HepG2 (cell line): ENCODE results near the gene SMIM24. TPM values are rescaled to one million over a fixed set of nuclear protein-coding genes. Genes with fewer than 3 reads are reported as not detected.

Experiments
- AHR ChIP-seq: IDR thresholded peaks from 2 replicates; pipeline ENCODE4 v1.6.1; 2018; ENCODE audit warnings: missing genetic modification reagents, missing compliant biosample characterization
- AKNA ChIP-seq: sonication (generic); formaldehyde crosslinking; IDR thresholded peaks from 2 replicates; pipeline ENCODE4 v1.4.0; 2020; ENCODE audit warnings: missing genetic modification reagents, borderline replicate concordance
- CBX5 ChIP-seq: sonication (generic); formaldehyde crosslinking; IDR thresholded peaks from 2 replicates; pipeline ENCODE4 v1.4.0; 2020; ENCODE audit warnings: missing genetic modification reagents, borderline replicate concordance
- CSRNP2 ChIP-seq: sonication (generic); formaldehyde crosslinking; conservative IDR thresholded peaks from 2 replicates; pipeline ENCODE4 v1.8.0; 2022; ENCODE audit warnings: low read depth, missing genetic modification reagents
- E2F1 ChIP-seq: sonication (generic); formaldehyde crosslinking; IDR thresholded peaks from 2 replicates; pipeline ENCODE4 v1.5.0; 2020; ENCODE audit warnings: missing genetic modification reagents
- EED ChIP-seq: sonication (generic); formaldehyde crosslinking; IDR thresholded peaks from 2 replicates; pipeline ENCODE4 v1.5.0; 2020; ENCODE audit warnings: mild to moderate bottlenecking, missing genetic modification reagents
- FOXC1 ChIP-seq: sonication (generic); formaldehyde crosslinking; IDR thresholded peaks from 2 replicates; pipeline ENCODE4 v1.8.0; 2022; ENCODE audit warnings: mild to moderate bottlenecking, missing genetic modification reagents, borderline replicate concordance
- IKZF1 ChIP-seq: fragments of 450-650 bp; IDR thresholded peaks from 2 replicates; pipeline ENCODE4 v1.7.1; 2016
- IRX3 ChIP-seq: sonication (generic); formaldehyde crosslinking; IDR thresholded peaks from 2 replicates; pipeline ENCODE4 v1.8.1; 2023; ENCODE audit warnings: mild to moderate bottlenecking, low read depth, missing genetic modification reagents, borderline replicate concordance
- MTA3 ChIP-seq: sonication (generic); formaldehyde crosslinking; IDR thresholded peaks from 2 replicates; pipeline ENCODE4 v1.4.0; 2020; ENCODE audit warnings: missing genetic modification reagents
- MTERF4 ChIP-seq: sonication (generic); formaldehyde crosslinking; IDR thresholded peaks from 2 replicates; pipeline ENCODE4 v1.8.0; 2023; ENCODE audit warnings: mild to moderate bottlenecking, missing genetic modification reagents
- PITX1 ChIP-seq: sonication (generic); formaldehyde crosslinking; IDR thresholded peaks from 2 replicates; pipeline ENCODE4 v1.5.1; 2020; ENCODE audit warnings: mild to moderate bottlenecking, missing genetic modification reagents
- SOX6 ChIP-seq, 2 experiments: fragments of 450-650 bp in 1 of 2; sonication (generic) in 1 of 2; formaldehyde crosslinking in 1 of 2; IDR thresholded peaks; 2 replicates each; pipeline versions ENCODE4 v1.4.0 to v1.6.1; 2017 to 2020; ENCODE audit warnings: antibody characterized with exemption in 1 of 2, mild to moderate bottlenecking in 1 of 2, missing genetic modification reagents in 1 of 2
- ZNF512B ChIP-seq: sonication (generic); formaldehyde crosslinking; IDR thresholded peaks from 2 replicates; pipeline ENCODE4 v1.5.1; 2020; ENCODE audit warnings: missing genetic modification reagents, mild to moderate bottlenecking, borderline replicate concordance
- ZNF652 ChIP-seq: IDR thresholded peaks from 2 replicates; pipeline ENCODE4 v1.6.1; 2016; ENCODE audit warnings: low read depth, borderline replicate concordance
- ZNF7 ChIP-seq: IDR thresholded peaks from 2 replicates; pipeline ENCODE4 v1.6.1; 2016; ENCODE audit warnings: missing biosample characterization, missing genetic modification reagents
- ZSCAN12 ChIP-seq: sonication (generic); formaldehyde crosslinking; IDR thresholded peaks from 2 replicates; pipeline ENCODE4 v1.9.0; 2021; ENCODE audit warnings: mild to moderate bottlenecking, missing genetic modification reagents
- polyA plus RNA-seq, 8 experiments: library from polyadenylated mRNA; depleted of rRNA in 3 of 8; stranded (reverse) in 7 of 8; unstranded in 1 of 8; fragments of >200 nt; fragmentation: Illumina TruSeq in 4 of 8; extraction: Trizol in 4 of 8; gene quantifications; 2 replicates each; pipeline versions ENCODE4 v1.2.1 to v1.2.3, GENCODE V29; 2011 to 2016; ENCODE audit warnings: low read depth in 4 of 8, missing spikeins in 1 of 8, mixed read lengths in 1 of 8; ENCODE audit not compliant: insufficient read depth in 1 of 8
- total RNA-seq, 5 experiments: library from RNA; depleted of rRNA; stranded (reverse); fragments of >200 nt; fragmentation: Illumina TruSeq; extraction: Trizol; gene quantifications; 2 replicates each; pipeline ENCODE4 v1.2.3, GENCODE V29; 2016; ENCODE audit warnings: low read depth in 1 of 5

The SMIM24 gene
- total and polyA plus RNA-seq, 2 of the 13 experiments (the other 11 are each of a cell fraction or from before 2014, with no cell fraction given) = 11.2 to 70.6 TPM

- TF ChIP-seq AKNA (CRISPR knock-in tag) (no peak), CBX5 (CRISPR knock-in tag) (no peak), ZNF512B (no peak), FOXC1 (CRISPR knock-in tag) (peak; percentile 74; the same call in 1 of the 2 replicates), ZNF652 (CRISPR knock-in tag) (no peak), MTERF4 (no peak; the same call in none of the 2 replicates), EED (CRISPR knock-in tag) (no peak), AHR (peak; percentile 83; the same call in 1 of the 2 replicates), SOX6 (IDR thresholded peaks at IDR 0.05) (no peak), SOX6 (CRISPR knock-in tag; IDR thresholded peaks at IDR 0.05) (0 out of 2 replicates have a peak, but pooled peaks have one; percentile 36), IRX3 (CRISPR knock-in tag) (peak; percentile 75; the same call in 1 of the 2 replicates), IKZF1 (no peak), ZSCAN12 (CRISPR knock-in tag) (peak; percentile 75; the same call in 1 of the 2 replicates), ZNF7 (CRISPR knock-in tag) (no peak), PITX1 (CRISPR knock-in tag) (peak; percentile 61), MTA3 (CRISPR knock-in tag) (no peak), E2F1 (CRISPR knock-in tag) (no peak), CSRNP2 (CRISPR knock-in tag) (no peak)
Observed at GRCh38 chr19:3481241-3482090, 1.1 kb upstream of the SMIM24 start (continued).
